Neural crest cell (in vitro differentiated cells): Measurements from ENCODE around the gene CD47. TPM values are rescaled to one million over a fixed set of nuclear protein-coding genes. Genes with fewer than 3 reads are reported as not detected.

Experiments
- DNase-seq: peaks from one replicate; pipeline ENCODE4 v3.0.0; 2021; ENCODE audit warnings: low read depth, mixed read lengths, low spot score
- H3K27ac Mint-ChIP-seq: one replicate; pipeline ENCODE4 v1.8.0; 2021; ENCODE audit warnings: mild to moderate bottlenecking, mixed read lengths; ENCODE audit not compliant: unreplicated experiment
- H3K27me3 Mint-ChIP-seq: 2 replicates; pipeline ENCODE4 v1.8.0; 2021; ENCODE audit warnings: low read depth, mild to moderate bottlenecking, mixed read lengths
- H3K36me3 Mint-ChIP-seq: 2 replicates; pipeline ENCODE4 v1.8.0; 2021; ENCODE audit warnings: low read depth, mild to moderate bottlenecking, mixed read lengths
- H3K4me1 Mint-ChIP-seq: 2 replicates; pipeline ENCODE4 v1.8.0; 2021; ENCODE audit warnings: mixed read lengths
- H3K4me3 Mint-ChIP-seq: one replicate; pipeline ENCODE4 v1.8.0; 2021; ENCODE audit warnings: mild to moderate bottlenecking, mixed read lengths
- H3K9me3 Mint-ChIP-seq: 2 replicates; pipeline ENCODE4 v1.8.0; 2021; ENCODE audit warnings: mixed read lengths
- CTCF ChIP-seq: fragments of 200-600 bp; sonication (generic); conservative IDR thresholded peaks from 2 replicates; pipeline ENCODE4 v1.5.0; 2021; ENCODE audit warnings: antibody characterized with exemption, mild to moderate bottlenecking
- total RNA-seq: library from RNA; stranded (reverse); gene quantifications from 2 replicates; pipeline ENCODE4 v1.2.1, GENCODE V29; 2021

CD47 gene
- total RNA-seq, 1 donor from 2014 or later: 48.3 TPM

DNA sequence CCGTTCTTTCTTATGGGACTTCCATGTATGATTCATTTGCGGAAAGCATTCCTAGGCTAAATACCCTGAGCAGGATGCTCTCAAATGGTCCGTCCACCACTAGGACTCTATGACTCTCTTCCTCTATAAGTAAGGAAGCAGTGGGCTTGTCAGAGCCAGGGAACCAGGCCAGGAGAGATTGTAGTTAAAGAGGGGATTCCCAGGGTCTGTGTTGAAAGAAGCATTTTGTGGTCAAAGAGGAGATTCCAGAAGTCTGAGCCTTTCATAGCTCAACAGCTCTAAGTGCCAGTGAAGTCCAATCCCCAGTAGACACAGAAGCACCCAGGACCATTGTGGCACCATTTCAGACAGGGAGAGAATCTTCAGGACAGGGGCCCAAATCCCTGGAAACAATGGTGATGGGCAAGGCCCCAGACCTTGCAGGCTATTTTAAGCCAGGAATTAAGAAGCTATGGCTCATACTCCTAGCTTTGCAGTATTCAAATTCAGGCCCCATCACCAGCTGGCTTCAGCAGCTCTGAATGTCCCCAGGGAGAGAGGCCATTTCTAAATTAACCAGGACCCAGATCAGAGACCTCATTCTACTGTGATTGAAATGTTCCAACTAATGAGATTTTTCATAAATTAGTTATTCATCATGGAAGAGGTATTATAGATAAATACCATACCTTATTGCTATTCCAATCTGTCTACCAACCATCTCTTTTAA, 81.7 kb downstream of the CD47 start:
- H3K27ac Mint-ChIP-seq: no peak overlapping the region
- H3K4me3 Mint-ChIP-seq: no peak overlapping the region
- no peak for DNase-seq
- no peaks in the 10 kb centered on the region for H3K27me3 Mint-ChIP-seq
- no peaks in the 10 kb centered on the region for H3K36me3 Mint-ChIP-seq
- no peak for TF ChIP-seq CTCF
- H3K9me3 Mint-ChIP-seq: no peaks in the 10 kb centered on the region
- H3K4me1 Mint-ChIP-seq: peaks cover 10% of the 10 kb centered on the region

DNA sequence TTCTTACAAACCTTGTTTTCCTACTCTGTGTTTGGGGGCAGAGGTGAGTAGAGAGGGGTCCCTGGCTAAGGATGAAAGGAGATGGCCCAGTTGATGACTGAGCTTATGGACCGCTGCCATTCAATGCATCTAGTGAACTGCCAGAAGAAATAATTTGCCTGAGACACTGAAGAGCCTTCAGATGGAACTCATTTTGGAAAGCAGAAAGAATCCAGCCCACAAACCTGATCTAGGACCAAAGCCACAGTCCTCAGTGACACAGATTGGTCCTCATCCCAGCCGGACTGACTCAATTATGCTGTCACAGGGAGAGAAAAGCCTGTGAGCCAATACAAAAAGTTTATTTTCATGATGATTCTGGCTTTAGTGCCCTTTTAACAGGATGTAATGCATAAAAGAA, 82.7 kb downstream of the CD47 start:
- Mint-ChIP-seq H3K36me3 (no peaks in the 10 kb centered on the region), H3K4me3 (no peak overlapping the region), H3K9me3 (no peaks in the 10 kb centered on the region), H3K4me1 (peaks cover 10% of the 10 kb centered on the region), H3K27me3 (no peaks in the 10 kb centered on the region), H3K27ac (no peak overlapping the region)
- no peak for TF ChIP-seq CTCF
- no peak for DNase-seq

- H3K9me3 Mint-ChIP-seq: no peaks in the 10 kb centered on the region
- TF ChIP-seq CTCF: no peak
- DNase-seq: no peak
- H3K4me1 Mint-ChIP-seq: peaks cover 3% of the 10 kb centered on the region
- H3K27me3 Mint-ChIP-seq: no peaks in the 10 kb centered on the region
- no peaks in the 10 kb centered on the region for H3K36me3 Mint-ChIP-seq
- H3K27ac Mint-ChIP-seq: no peak overlapping the region
- H3K4me3 Mint-ChIP-seq: no peak overlapping the region
Observed at GRCh38 chr3:108006881-108007331, 83.9 kb downstream of the CD47 start.

- Mint-ChIP-seq H3K36me3 (no peaks in the 10 kb centered on the region), H3K4me1 (peaks cover 3% of the 10 kb centered on the region), H3K9me3 (no peaks in the 10 kb centered on the region), H3K27ac (no peak overlapping the region), H3K27me3 (no peaks in the 10 kb centered on the region), H3K4me3 (no peak overlapping the region)
- no peak for TF ChIP-seq CTCF
- no peak for DNase-seq
Observed at GRCh38 chr3:108006077-108006771, 84.6 kb downstream of the CD47 start.

- no peak overlapping the region for H3K27ac Mint-ChIP-seq
- H3K36me3 Mint-ChIP-seq: no peaks in the 10 kb centered on the region
- H3K9me3 Mint-ChIP-seq: peaks cover 3% of the 10 kb centered on the region
- H3K4me1 Mint-ChIP-seq: peaks cover 3% of the 10 kb centered on the region
- no peaks in the 10 kb centered on the region for H3K27me3 Mint-ChIP-seq
- no peak for TF ChIP-seq CTCF
- no peak overlapping the region for H3K4me3 Mint-ChIP-seq
- no peak for DNase-seq
Observed at GRCh38 chr3:108004647-108005046, 86.2 kb downstream of the CD47 start.
